HepG2 (cell line): ENCODE results near the gene SLC9A5. TPM values are rescaled to one million over a fixed set of nuclear protein-coding genes. Genes with fewer than 3 reads are reported as not detected.
A peak's percentile ranks its signal among the peaks of the same experiment; 100 is the strongest.

Experiments
- ADNP ChIP-seq: sonication (generic); formaldehyde crosslinking; IDR thresholded peaks from 2 replicates; pipeline ENCODE4 v1.4.0; 2020; ENCODE audit warnings: missing genetic modification reagents
- ERF ChIP-seq: IDR thresholded peaks from 2 replicates; pipeline ENCODE4 v1.6.1; 2018; ENCODE audit warnings: missing biosample characterization, missing genetic modification reagents
- ESRRA ChIP-seq: sonication (generic); formaldehyde crosslinking; IDR thresholded peaks from 2 replicates; pipeline ENCODE4 v1.5.1; 2020; ENCODE audit warnings: mild to moderate bottlenecking, low read depth, missing genetic modification reagents
- FOSL1 ChIP-seq: sonication (generic); formaldehyde crosslinking; IDR thresholded peaks from 2 replicates; pipeline ENCODE4 v1.9.0; 2021; ENCODE audit warnings: missing genetic modification reagents, borderline replicate concordance
- FOXO1 ChIP-seq: sonication (generic); formaldehyde crosslinking; IDR thresholded peaks from 2 replicates; pipeline ENCODE4 v1.4.0; 2020; ENCODE audit warnings: missing genetic modification reagents
- GATAD2A ChIP-seq: IDR thresholded peaks from 2 replicates; pipeline ENCODE4 v1.6.1; 2016
- HCFC1 ChIP-seq: fragments of 150-350 bp; IDR thresholded peaks from 2 replicates; pipeline ENCODE4 v1.6.1; 2014; ENCODE audit warnings: low read depth, low read length
- NBN ChIP-seq: fragments of 450-650 bp; conservative IDR thresholded peaks from 2 replicates; pipeline ENCODE4 v1.6.1; 2017
- POLR2A ChIP-seq, 2 experiments: IDR thresholded peaks; 2 replicates each; pipeline ENCODE4 v1.6.1; 2011; ENCODE audit warnings: low read depth in 2 of 2, low read length in 2 of 2, mild to moderate bottlenecking in 1 of 2, moderate library complexity in 1 of 2; ENCODE audit not compliant: insufficient read depth in 1 of 2
- RBM39 ChIP-seq: fragments of 200-400 bp; formaldehyde crosslinking; IDR thresholded peaks from one replicate; pipeline ENCODE4 v1.6.1; 2018; ENCODE audit warnings: antibody characterized with exemption, mild to moderate bottlenecking, low read depth, low read length; ENCODE audit not compliant: poor library complexity, severe bottlenecking
- SIX4 ChIP-seq: sonication (generic); formaldehyde crosslinking; IDR thresholded peaks from 2 replicates; pipeline ENCODE4 v1.4.0; 2020; ENCODE audit warnings: missing genetic modification reagents
- SMARCE1 ChIP-seq: fragments of 450-650 bp; IDR thresholded peaks from 2 replicates; pipeline ENCODE4 v1.6.1; 2017; ENCODE audit warnings: borderline replicate concordance
- SP4 ChIP-seq: sonication (generic); formaldehyde crosslinking; IDR thresholded peaks from 2 replicates; pipeline ENCODE4 v1.8.1; 2023; ENCODE audit warnings: mild to moderate bottlenecking, missing genetic modification reagents
- YEATS4 ChIP-seq: sonication (generic); formaldehyde crosslinking; IDR thresholded peaks from 2 replicates; pipeline ENCODE4 v1.4.0; 2020; ENCODE audit warnings: missing genetic modification reagents, borderline replicate concordance
- ZBTB42 ChIP-seq: sonication (generic); formaldehyde crosslinking; IDR thresholded peaks from 2 replicates; pipeline ENCODE4 v1.5.0; 2020; ENCODE audit warnings: mild to moderate bottlenecking, missing genetic modification reagents
- ZBTB7A ChIP-seq: sonication (generic); formaldehyde crosslinking; IDR thresholded peaks from 2 replicates; pipeline ENCODE4 v1.8.0; 2022; ENCODE audit warnings: mild to moderate bottlenecking, missing genetic modification reagents
- ZKSCAN1 ChIP-seq: fragments of 150-350 bp; IDR thresholded peaks from 2 replicates; pipeline ENCODE4 v1.6.1; 2014; ENCODE audit warnings: low read length
- ZMAT3 ChIP-seq: sonication (generic); formaldehyde crosslinking; conservative IDR thresholded peaks from 2 replicates; pipeline ENCODE4 v1.7.0; 2021; ENCODE audit warnings: missing genetic modification reagents
- ZNF496 ChIP-seq: sonication (generic); formaldehyde crosslinking; IDR thresholded peaks from 2 replicates; pipeline ENCODE4 v1.8.1; 2023; ENCODE audit warnings: mild to moderate bottlenecking, moderate library complexity, missing genetic modification reagents; ENCODE audit not compliant: insufficient replicate concordance
- ZNF549 ChIP-seq: sonication (generic); formaldehyde crosslinking; IDR thresholded peaks from 2 replicates; pipeline ENCODE4 v1.5.0; 2020; ENCODE audit warnings: missing genetic modification reagents
- ZNF713 ChIP-seq: sonication (generic); formaldehyde crosslinking; IDR thresholded peaks from 2 replicates; pipeline ENCODE4 v1.4.0; 2020; ENCODE audit warnings: mild to moderate bottlenecking, missing genetic modification reagents
- ZNF816 ChIP-seq: sonication (generic); formaldehyde crosslinking; IDR thresholded peaks from 2 replicates; pipeline ENCODE4 v1.8.0; 2022; ENCODE audit warnings: missing genetic modification reagents, mild to moderate bottlenecking, borderline replicate concordance
- polyA plus RNA-seq, 8 experiments: library from polyadenylated mRNA; depleted of rRNA in 3 of 8; stranded (reverse) in 7 of 8; unstranded in 1 of 8; fragments of >200 nt; fragmentation: Illumina TruSeq in 4 of 8; extraction: Trizol in 4 of 8; gene quantifications; 2 replicates each; pipeline versions ENCODE4 v1.2.1 to v1.2.3, GENCODE V29; 2011 to 2016; ENCODE audit warnings: low read depth in 4 of 8, missing spikeins in 1 of 8, mixed read lengths in 1 of 8; ENCODE audit not compliant: insufficient read depth in 1 of 8
- total RNA-seq, 5 experiments: library from RNA; depleted of rRNA; stranded (reverse); fragments of >200 nt; fragmentation: Illumina TruSeq; extraction: Trizol; gene quantifications; 2 replicates each; pipeline ENCODE4 v1.2.3, GENCODE V29; 2016; ENCODE audit warnings: low read depth in 1 of 5
- TF ChIP-seq, protein P1 (sequence below): sonication (generic); formaldehyde crosslinking; IDR thresholded peaks from 2 replicates; pipeline ENCODE4 v1.8.0; 2022; ENCODE audit warnings: mild to moderate bottlenecking, missing genetic modification reagents, moderate library complexity
- TF ChIP-seq, protein P2 (sequence below): sonication (generic); formaldehyde crosslinking; IDR thresholded peaks from 2 replicates; pipeline ENCODE4 v1.4.0; 2020; ENCODE audit warnings: mild to moderate bottlenecking, missing genetic modification reagents
- TF ChIP-seq, protein P3 (sequence below): sonication (generic); formaldehyde crosslinking; IDR thresholded peaks from 2 replicates; pipeline ENCODE4 v1.4.0; 2020; ENCODE audit warnings: missing genetic modification reagents

SLC9A5 gene
- total and polyA plus RNA-seq, 2 of the 13 experiments (the other 11 are each of a cell fraction or from before 2014, with no cell fraction given) = 0.58 to 1.4 TPM

DNA sequence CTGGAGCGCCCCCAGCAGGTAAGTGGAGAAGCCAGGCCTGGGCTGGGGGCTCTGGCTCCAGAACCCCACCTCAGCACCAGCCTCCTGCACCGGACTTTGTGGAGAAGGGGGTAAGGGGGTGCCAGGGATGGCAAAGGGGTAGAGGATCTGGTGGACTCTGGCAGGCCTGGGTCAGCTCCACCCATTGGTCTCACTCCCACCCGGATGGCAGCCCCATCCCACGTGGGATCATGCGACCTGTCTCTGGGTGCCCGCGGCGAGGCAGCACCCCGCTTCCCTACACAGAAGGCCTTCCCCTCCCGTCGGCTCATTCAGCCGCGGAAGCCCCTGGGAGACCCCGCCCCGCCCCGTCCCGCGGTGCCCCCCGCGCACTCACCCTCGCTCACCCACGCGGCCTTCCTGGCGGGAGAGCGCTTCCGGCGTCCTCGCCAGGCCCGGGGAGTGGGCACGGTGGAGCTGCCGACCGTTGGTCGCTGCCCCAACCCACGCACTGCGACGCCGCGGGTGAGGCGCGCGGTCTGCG, 30.1 kb downstream of the SLC9A5 start (continued):
- 0 out of 2 replicates have a peak, but pooled peaks have one; percentile 11 for TF ChIP-seq SIX4 (CRISPR knock-in tag)
- no peak for TF ChIP-seq NBN
- TF ChIP-seq ZKSCAN1 = no peak
- TF ChIP-seq ESRRA (CRISPR knock-in tag) = 0 out of 2 replicates have a peak, but pooled peaks have one; percentile 2
- TF ChIP-seq ZMAT3 = 0 out of 2 replicates have a peak, but pooled peaks have one; percentile 1
- no peak for TF ChIP-seq ZNF496 (CRISPR knock-in tag)
- TF ChIP-seq, protein P1, sequence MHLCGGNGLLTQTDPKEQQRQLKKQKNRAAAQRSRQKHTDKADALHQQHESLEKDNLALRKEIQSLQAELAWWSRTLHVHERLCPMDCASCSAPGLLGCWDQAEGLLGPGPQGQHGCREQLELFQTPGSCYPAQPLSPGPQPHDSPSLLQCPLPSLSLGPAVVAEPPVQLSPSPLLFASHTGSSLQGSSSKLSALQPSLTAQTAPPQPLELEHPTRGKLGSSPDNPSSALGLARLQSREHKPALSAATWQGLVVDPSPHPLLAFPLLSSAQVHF (CRISPR knock-in tag) = no peak
- TF ChIP-seq FOSL1 = no peak
- no peak for TF ChIP-seq SMARCE1
- TF ChIP-seq YEATS4 = 0 out of 2 replicates have a peak, but pooled peaks have one; percentile 74
- no peak for TF ChIP-seq RBM39
- 0 out of 2 replicates have a peak, but pooled peaks have one; percentile 10 for TF ChIP-seq FOXO1 (CRISPR knock-in tag)
- no peak for TF ChIP-seq SP4 (CRISPR knock-in tag)
- TF ChIP-seq HCFC1 = no peak
- 0 out of 2 replicates have a peak, but pooled peaks have one; percentile 54 for TF ChIP-seq ADNP (CRISPR knock-in tag)
- peak; percentile 77; the same call in 1 of the 2 replicates for TF ChIP-seq ZBTB42 (CRISPR knock-in tag)
- no peak for TF ChIP-seq ZNF713 (CRISPR knock-in tag)
- TF ChIP-seq POLR2A (IDR thresholded peaks at IDR 0.05; ENCODE audit: insufficient read depth in 1 of 2, low read depth in 2 of 2, low read length in 2 of 2) = no peak
- TF ChIP-seq ZBTB7A (CRISPR knock-in tag) = peak; percentile 63
- TF ChIP-seq ZNF816 (CRISPR knock-in tag) = peak; percentile 76; the same call in 1 of the 2 replicates
- TF ChIP-seq GATAD2A (CRISPR knock-in tag) = 0 out of 2 replicates have a peak, but pooled peaks have one; percentile 30
- no peak for TF ChIP-seq ZNF549 (CRISPR knock-in tag)
- TF ChIP-seq ERF = peak; percentile 58; the same call in 1 of the 2 replicates
- TF ChIP-seq, protein P2, sequence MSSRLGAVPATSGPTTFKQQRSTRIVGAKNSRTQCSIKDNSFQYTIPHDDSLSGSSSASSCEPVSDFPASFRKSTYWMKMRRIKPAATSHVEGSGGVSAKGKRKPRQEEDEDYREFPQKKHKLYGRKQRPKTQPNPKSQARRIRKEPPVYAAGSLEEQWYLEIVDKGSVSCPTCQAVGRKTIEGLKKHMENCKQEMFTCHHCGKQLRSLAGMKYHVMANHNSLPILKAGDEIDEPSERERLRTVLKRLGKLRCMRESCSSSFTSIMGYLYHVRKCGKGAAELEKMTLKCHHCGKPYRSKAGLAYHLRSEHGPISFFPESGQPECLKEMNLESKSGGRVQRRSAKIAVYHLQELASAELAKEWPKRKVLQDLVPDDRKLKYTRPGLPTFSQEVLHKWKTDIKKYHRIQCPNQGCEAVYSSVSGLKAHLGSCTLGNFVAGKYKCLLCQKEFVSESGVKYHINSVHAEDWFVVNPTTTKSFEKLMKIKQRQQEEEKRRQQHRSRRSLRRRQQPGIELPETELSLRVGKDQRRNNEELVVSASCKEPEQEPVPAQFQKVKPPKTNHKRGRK (CRISPR knock-in tag) = no peak
- TF ChIP-seq, protein P3, sequence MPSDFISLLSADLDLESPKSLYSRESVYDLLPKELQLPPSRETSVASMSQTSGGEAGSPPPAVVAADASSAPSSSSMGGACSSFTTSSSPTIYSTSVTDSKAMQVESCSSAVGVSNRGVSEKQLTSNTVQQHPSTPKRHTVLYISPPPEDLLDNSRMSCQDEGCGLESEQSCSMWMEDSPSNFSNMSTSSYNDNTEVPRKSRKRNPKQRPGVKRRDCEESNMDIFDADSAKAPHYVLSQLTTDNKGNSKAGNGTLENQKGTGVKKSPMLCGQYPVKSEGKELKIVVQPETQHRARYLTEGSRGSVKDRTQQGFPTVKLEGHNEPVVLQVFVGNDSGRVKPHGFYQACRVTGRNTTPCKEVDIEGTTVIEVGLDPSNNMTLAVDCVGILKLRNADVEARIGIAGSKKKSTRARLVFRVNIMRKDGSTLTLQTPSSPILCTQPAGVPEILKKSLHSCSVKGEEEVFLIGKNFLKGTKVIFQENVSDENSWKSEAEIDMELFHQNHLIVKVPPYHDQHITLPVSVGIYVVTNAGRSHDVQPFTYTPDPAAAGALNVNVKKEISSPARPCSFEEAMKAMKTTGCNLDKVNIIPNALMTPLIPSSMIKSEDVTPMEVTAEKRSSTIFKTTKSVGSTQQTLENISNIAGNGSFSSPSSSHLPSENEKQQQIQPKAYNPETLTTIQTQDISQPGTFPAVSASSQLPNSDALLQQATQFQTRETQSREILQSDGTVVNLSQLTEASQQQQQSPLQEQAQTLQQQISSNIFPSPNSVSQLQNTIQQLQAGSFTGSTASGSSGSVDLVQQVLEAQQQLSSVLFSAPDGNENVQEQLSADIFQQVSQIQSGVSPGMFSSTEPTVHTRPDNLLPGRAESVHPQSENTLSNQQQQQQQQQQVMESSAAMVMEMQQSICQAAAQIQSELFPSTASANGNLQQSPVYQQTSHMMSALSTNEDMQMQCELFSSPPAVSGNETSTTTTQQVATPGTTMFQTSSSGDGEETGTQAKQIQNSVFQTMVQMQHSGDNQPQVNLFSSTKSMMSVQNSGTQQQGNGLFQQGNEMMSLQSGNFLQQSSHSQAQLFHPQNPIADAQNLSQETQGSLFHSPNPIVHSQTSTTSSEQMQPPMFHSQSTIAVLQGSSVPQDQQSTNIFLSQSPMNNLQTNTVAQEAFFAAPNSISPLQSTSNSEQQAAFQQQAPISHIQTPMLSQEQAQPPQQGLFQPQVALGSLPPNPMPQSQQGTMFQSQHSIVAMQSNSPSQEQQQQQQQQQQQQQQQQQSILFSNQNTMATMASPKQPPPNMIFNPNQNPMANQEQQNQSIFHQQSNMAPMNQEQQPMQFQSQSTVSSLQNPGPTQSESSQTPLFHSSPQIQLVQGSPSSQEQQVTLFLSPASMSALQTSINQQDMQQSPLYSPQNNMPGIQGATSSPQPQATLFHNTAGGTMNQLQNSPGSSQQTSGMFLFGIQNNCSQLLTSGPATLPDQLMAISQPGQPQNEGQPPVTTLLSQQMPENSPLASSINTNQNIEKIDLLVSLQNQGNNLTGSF (CRISPR knock-in tag) = no peak
